ENCODE results near the gene RHOT2. TPM values are rescaled to one million over a fixed set of nuclear protein-coding genes. Genes with fewer than 3 reads are reported as not detected.

Gene RHOT2
- total and polyA plus RNA-seq, 2 donors (not counting 3 experiments of a cell fraction or from before 2014, with no cell fraction given), result 106 to 139 TPM

DNA sequence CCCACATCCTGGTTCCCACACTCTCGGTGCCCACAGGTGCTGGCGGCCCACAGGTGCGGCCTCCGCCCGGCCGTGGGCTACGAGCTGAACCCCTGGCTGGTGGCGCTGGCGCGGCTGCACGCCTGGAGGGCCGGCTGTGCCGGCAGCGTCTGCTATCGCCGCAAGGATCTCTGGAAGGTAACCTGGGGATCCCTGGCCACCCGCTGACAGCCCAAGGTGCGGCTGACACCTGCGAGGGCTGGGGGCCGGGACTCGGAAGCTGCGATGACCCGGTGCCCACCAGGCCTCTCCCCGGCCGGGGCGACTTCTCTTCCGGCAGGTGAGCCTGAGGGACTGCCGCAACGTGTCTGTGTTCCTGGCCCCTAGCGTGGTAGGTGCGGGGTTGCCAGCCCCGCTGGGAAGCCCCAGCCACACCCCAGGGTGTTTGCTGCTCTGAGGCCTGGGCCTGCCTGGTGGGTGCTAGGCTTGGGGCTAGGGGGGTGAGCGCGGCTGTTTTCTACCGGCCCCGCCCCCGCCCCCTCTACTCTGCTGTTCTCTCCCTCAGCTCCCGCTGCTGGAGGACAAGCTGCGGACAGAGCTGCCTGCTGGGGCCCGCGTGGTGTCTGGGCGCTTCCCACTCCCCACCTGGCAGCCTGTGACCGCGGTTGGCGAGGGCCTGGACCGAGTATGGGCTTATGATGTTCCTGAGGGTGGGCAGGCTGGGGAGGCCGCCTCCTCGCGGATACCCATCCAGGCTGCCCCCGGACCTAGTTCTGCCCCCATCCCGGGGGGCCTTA is 54.0 kb downstream of the RHOT2 start:
- peaks cover 17% of the 10 kb centered on the region for H3K4me1 ChIP-seq (ENCODE audit: control insufficient read depth, extremely low read depth, insufficient read depth, low read length)
- H3K4me2 ChIP-seq (ENCODE audit: insufficient read depth, low read length), result peak overlapping the region; percentile 58
- H2AFZ ChIP-seq (ENCODE audit: low read depth, low read length), result no peak overlapping the region
- TF ChIP-seq JUN (IDR thresholded peaks at IDR 0.05; ENCODE audit: borderline replicate concordance, insufficient read depth, insufficient read length, low read depth) (no peak), POLR2A (IDR thresholded peaks at IDR 0.05; ENCODE audit: low read depth, low read length) (no peak), FOS (IDR thresholded peaks at IDR 0.05; ENCODE audit: borderline replicate concordance, insufficient read depth, low read length) (no peak), EZH2 (IDR thresholded peaks at IDR 0.05; ENCODE audit: borderline replicate concordance, low read depth, low read length, severe bottlenecking) (no peak), MYC (IDR thresholded peaks at IDR 0.05; ENCODE audit: low read depth, low read length) (no peak), GATA2 (IDR thresholded peaks at IDR 0.05; ENCODE audit: insufficient read depth, insufficient read length, low read depth, low read length) (no peak), POLR2AphosphoS5 (IDR thresholded peaks at IDR 0.05; ENCODE audit: insufficient read depth, low read depth, low read length) (no peak)
- TF ChIP-seq, protein P1, sequence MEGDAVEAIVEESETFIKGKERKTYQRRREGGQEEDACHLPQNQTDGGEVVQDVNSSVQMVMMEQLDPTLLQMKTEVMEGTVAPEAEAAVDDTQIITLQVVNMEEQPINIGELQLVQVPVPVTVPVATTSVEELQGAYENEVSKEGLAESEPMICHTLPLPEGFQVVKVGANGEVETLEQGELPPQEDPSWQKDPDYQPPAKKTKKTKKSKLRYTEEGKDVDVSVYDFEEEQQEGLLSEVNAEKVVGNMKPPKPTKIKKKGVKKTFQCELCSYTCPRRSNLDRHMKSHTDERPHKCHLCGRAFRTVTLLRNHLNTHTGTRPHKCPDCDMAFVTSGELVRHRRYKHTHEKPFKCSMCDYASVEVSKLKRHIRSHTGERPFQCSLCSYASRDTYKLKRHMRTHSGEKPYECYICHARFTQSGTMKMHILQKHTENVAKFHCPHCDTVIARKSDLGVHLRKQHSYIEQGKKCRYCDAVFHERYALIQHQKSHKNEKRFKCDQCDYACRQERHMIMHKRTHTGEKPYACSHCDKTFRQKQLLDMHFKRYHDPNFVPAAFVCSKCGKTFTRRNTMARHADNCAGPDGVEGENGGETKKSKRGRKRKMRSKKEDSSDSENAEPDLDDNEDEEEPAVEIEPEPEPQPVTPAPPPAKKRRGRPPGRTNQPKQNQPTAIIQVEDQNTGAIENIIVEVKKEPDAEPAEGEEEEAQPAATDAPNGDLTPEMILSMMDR (IDR thresholded peaks at IDR 0.05; ENCODE audit: extremely low read depth in 1 of 2, insufficient read depth in 1 of 2, low read depth in 1 of 2, low read length in 2 of 2), result no peak
- TF ChIP-seq, protein P2, sequence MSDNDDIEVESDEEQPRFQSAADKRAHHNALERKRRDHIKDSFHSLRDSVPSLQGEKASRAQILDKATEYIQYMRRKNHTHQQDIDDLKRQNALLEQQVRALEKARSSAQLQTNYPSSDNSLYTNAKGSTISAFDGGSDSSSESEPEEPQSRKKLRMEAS (IDR thresholded peaks at IDR 0.05; ENCODE audit: insufficient read depth, insufficient read length), result no peak
- CTCF ChIA-PET, result interaction anchor here (0.7 to 2.6 kb wide), 6 partner anchors 10 to 66 kb away, joined by 3 to 17 read pairs (median 5); partner anchors contain the start of genes CHTF18, RPUSD1 and WDR24
- intact Hi-C loops (cut with micrococcal nuclease) (no loop called here), dilution Hi-C loops (cut with MboI; ENCODE audit: extremely low pct_ligation_motif_present, low sequenced_read_pairs) (no loop called here)
- no peaks in the 10 kb centered on the region for H3K36me3 ChIP-seq (ENCODE audit: control insufficient read depth in 2 of 2, extremely low read depth in 1 of 2, insufficient read depth in 2 of 2, low read length in 2 of 2)
- H3K79me2 ChIP-seq (ENCODE audit: control insufficient read depth, insufficient read depth, low read length), result no peaks in the 10 kb centered on the region
- H3K9me3 ChIP-seq (replicated peaks; ENCODE audit: control insufficient read depth, insufficient read depth, low read length), result no peaks in the 10 kb centered on the region
- no peak for FAIRE-seq
- no peak for DNase-seq (ENCODE audit: low read depth, low spot score)
- no TSS peak for BruUV-seq (replicated peaks)
- no peaks in the 10 kb centered on the region for H4K20me1 ChIP-seq (replicated peaks; ENCODE audit: control insufficient read depth, extremely low read depth, insufficient read depth, low read length)
- POLR2A ChIA-PET, result interaction anchor here (1.4 kb wide), 1 partner anchor 15 kb away, joined by 3 read pairs; no protein-coding TSS in a partner anchor
- no peaks in the 10 kb centered on the region for H3K27me3 ChIP-seq (ENCODE audit: control insufficient read depth in 2 of 2, insufficient read depth in 2 of 2, low read length in 2 of 2)
- H3K27ac ChIP-seq (ENCODE audit: insufficient read depth, low read depth, low read length), result no peak overlapping the region
- no peak overlapping the region for H3K9ac ChIP-seq (replicated peaks; ENCODE audit: extremely low read depth, insufficient read depth, low read length)
- H3K9me1 ChIP-seq (replicated peaks; ENCODE audit: control insufficient read depth, extremely low read depth, insufficient read depth, low read length), result no peaks in the 10 kb centered on the region
- peak overlapping the region in 1 of 3 experiments; percentile 56 for H3K4me3 ChIP-seq (replicated peaks in 1 of 3; ENCODE audit: insufficient read depth in 1 of 3, low read depth in 1 of 3, low read length in 3 of 3)

All from endothelial cell of umbilical vein (primary cell).